SW 1271 (cell line): Measurements from ENCODE around the gene GDPD4.
A peak's percentile ranks its signal among the peaks of the same experiment; 100 is the strongest.

Source experiments
- DNase-seq, 2 experiments: peaks; one replicate each; lab custom pipeline; 2025; lab: John Stamatoyannopoulos, UW

The GDPD4 gene

DNA sequence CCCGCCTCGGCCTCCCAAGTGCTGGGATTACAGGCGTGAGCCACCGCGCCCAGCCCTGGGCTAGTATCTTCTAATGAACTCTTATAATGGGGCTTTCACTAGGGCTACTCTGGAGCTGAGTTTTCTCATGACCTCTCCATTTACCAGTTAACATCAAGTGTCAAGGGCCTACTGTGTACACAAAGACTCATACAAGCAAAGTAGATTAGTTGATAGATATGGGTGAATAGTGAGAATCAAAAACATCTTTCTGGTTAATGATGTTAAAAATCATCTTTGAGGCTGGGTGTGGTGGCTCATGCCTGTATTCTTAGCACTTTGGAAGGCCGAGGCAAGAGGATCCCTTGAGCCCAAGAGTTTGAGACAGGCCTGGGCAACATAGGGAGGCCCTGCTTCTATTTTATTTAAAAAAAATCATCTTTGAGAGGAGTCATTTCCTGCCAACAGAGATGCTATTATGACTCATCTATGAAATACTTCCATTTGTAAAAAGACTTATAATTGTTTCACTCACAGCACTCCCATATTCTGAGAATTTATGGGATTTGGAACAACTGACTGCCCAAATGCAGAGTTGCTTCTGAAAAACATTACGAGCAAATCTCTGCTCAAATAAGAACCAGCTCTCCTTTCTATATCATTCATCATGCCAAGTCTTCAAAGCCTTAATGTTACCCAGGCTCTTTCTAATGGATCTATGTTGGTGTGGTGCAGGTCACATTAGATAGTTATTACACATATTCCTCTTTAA, 57.0 kb downstream of the GDPD4 start:
- DNase-seq: peak; percentile 32 to 75

DNA sequence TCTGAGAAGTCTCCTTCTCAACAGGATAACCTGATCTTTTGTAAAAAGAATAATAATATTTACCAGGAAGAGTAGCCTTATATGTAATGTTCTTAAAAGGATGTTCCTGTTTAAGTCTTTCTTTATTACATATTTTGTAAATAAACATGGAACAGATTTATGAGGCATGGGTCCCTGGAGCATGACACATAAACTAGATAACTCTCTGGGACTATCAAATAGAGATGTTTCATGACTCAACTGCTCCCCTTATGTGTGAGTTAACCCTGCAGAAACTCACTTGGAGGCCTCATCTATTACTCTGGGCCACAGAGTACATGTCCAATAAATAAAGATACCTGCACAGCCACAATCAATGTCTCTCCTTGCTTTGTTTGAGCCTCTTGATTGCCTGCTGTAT, 64.6 kb downstream of the GDPD4 start:
- DNase-seq: no peak

DNA sequence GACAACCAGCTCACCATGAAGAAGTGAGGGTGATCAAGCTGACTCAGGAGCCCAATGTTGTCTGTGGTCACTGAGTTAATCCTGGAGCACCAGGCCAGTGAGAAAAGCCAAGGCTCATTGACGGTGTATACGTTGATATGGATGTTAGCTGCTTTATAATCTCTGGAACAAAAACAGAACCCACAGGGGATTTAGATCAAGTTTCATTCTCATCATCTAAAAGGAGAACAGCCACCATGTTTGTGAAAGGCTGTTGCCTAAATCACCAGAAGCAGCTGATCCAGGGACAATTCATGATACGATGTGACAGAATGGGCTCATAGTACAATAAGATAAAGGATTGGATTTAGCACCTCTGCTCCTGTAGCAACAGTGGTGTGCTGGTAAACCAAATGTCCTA, 68.5 kb downstream of the GDPD4 start:
- DNase-seq: no peak

DNA sequence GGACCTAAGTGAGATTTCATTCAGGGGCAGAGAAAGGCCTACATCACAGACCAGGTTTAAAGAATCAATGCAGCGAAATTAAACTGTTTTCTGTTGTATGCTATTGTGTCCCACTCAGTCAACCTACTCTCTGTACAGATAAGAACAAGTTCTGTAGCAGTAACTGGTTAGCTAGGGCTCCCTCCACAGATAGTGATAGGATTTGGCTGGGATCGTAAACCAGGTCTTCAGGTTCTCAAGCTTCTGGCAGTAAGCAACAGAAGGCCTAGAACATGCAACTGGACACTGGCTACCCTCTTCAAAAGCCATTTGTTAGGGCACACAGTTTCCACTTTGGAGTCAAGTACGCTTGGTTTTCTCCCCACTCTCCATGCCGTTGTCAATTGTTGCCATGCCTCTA, 69.2 kb downstream of the GDPD4 start:
- no peak for DNase-seq

DNA sequence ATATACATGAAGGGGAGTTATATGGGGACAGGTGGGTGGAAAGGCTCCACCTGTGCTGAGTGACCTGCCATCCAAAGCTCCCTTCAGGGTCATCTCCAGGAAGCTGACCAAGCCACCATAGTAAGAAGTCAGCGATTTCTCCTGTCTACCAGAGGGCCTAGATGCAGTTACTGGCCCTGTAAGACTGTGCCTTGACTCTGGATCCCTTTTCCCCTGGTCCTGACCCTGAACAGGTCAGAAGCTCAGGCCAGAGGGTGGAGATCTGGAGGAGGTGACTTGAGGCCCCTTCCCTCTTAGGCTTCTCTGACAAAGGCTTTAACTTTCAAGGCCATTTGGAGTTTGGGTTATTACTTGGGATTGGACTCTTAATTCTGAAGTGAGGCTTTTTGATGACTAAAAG, 69.7 kb downstream of the GDPD4 start:
- DNase-seq: no peak

DNA sequence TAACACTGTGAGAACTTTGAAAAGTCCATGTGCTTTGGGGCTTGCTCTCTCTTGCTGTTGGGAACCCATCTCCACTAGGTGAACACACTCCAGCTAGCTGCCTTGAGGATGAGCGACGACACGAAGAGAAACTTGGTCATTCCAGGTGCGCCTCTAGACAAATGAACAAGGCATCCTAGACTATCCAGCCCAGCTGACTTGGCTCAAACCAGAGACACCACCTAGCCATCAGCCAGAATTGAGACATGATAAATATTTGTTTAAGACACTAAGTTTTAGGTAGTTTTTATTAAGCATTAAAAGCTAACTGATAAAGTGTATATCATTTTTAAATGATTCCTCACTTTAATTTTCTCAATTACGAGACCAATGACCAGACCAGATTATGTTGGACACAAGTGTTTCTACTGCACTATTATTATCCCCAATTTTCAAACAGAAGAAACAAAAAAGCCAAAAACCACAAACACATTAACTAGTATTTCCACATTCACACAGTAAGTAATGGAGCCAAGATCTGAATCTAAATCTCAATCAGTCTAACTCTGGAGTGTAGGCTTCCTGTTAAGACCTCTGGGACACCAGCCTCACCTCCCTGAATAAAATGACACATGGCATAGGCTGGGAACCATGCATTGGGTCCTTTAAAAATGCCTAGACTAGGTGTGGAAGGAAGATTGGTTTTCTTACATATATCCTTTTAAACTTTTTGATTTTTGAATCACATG, 70.4 kb downstream of the GDPD4 start:
- DNase-seq: no peak

DNA sequence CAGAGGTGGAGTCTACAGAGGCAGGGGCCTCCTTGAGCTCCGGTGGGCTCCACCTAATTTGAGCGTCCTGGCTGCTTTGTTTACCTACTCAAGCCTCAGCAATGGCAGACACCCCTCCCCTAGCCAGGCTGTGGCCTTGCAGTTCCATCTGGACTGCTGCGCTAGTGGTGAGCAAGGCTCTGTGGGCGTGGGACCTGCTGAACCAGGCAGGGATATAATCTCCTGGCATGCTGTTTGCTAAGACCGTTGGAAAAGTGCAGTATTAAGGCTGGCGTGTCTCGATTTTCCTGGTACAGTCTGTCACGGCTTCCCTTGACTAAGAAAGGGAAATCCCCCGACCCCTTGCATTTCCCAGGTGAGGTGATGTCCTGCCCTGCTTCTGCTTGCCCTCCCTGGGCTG, 77.7 kb downstream of the GDPD4 start:
- DNase-seq: no peak

DNA sequence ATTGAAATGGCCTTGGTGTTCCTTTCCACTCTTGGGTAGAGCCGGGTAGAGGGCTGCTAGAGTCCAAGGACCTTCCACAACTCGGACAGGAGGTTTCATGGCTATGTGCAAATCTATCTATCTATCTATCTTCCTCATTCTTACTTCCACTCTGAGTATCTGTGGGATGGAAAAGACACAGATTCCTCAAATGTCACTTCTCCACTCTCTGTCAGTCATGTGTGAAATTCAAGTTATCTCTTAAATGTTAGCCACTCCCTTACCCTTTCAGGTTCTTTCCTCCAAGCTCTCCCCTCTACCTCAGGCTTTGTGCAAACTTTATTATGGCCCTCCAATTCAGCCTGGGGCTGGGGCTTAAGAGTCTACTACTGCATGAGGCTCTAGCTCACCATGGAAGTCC, 84.3 kb downstream of the GDPD4 start:
- DNase-seq: no peak

DNA sequence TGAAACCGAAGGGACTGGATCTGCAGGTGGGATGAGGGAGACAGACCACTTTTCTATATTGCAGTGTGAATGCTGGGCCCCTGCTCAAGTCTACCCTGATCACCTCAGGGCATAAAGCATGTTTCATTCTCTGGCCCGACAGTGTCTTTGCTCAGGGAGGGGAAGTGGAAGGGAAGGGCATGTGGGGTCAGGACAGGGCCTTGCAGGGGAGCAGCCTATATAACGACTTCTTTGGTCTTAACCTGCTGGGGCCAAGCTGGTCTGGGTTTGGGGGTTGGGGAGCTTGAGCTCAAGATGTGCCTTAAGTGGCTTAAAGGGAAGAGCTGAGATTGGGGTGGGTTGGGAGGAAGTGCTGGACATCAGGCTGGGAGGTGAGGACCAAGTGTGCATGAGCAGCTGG, 86.4 kb downstream of the GDPD4 start:
- DNase-seq: no peak

DNA sequence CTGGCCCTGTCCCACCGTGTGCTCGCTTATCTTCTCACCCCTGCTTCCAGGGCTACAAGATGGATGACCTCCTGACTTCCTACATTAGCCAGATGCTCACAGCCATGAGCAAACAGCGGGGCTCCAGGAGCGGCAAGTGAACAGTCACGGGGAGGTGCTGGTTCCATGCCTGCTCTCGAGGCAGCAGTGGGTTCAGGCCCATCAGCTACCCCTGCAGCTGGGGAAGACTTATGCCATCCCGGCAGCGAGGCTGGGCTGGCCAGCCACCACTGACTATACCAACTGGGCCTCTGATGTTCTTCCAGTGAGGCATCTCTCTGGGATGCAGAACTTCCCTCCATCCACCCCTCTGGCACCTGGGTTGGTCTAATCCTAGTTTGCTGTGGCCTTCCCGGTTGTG, 86.9 kb downstream of the GDPD4 start:
- no peak for DNase-seq

DNA sequence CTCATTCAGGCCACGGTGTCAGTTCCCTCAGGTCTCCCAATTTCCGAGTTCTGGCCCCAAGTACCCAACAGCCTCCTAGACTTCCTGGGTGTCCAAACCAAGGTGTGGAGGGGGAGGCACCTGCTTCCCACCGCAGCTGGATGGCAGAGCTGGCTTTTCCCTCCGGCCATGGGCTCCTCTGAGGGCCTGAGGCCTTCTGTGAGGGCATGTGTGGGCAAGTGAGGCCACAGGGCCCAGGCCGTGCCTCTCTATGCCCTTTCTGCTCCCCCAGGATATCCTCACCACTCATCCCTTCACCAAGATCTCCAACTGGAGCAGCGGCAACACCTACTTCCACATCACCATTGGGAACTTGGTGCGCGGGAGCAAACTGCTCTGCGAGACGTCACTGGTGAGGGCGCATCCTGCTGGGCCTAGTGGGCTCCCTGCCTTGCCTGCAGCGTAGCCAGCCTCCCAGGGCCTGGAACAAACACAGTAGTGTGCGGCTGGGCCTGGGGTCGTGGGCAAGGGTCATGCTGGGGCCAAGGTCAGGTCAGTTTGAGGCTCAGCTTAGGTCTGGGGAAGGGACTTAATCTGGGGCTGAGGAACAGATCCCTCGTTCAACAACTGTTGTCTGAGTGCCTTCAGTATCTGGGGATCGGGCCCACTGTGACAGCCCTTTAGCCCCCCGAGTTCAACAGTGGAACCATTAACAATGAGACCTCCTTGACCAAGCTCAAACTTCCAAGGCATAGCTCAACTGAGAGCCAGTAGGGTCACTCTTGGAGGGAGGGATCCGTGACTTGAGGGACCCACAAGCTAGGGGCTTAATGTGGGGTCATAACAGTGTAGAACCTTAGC, 87.7 kb downstream of the GDPD4 start:
- no peak for DNase-seq

DNA sequence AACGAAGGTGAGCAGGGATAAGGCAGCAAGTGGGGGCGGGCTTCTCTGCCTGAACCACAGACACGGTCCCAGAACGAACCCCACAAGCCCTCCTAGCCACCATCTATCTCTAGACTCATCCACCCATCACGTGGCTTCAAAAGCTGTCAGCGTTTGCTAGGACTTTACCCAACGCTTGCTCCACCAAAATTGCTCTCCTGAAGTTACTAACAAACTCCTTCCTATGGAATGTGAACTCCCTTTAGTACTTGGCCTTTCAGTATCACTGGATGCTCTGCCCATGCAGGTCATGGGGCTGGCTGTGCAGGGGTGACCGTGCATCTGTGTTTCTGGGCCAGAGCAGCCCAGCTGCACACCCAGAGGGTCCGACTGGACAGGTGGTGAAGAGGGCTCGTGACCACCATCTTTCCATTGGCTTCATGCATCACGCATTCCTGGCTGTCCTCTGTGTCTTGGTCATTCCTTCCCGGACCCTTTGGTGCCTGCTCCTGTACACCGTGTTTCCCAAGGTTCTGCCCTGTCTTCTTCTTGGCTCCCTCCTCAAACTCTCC, 88.4 kb downstream of the GDPD4 start:
- DNase-seq: no peak

DNA sequence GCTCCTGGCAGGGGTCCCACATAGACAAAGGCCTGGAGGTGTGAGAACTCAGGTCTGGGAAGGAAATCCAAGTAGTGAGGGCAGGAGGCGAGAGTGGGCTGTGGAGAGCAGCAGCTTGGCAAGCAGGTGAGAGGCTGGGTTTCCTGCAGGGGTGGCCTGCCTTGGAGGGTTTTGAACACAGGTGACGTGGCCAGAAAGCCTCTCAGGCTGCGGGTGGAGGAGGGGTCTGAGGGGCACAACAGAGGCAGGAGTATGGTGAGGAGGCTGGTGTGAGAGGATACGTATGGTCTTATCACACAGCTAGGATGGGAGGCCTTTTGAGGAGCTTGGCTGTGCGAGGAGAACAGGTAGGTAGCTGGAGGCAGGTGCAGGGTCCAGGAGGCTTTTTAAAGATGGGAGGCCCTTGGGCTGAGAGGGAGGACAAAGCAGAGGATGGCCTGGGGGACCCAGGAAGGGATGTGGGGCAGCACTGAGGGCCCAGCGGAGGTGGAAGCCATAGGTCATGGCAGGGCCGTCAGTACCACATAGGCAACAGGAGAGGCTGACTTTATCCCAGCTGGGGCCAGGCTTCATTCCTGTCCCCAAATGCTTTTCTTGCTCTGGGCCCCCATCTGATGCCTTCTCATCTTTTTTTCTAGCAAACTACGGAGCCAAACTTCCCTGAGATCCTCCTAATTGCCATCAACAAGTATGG, 89.0 kb downstream of the GDPD4 start:
- DNase-seq: no peak

DNA sequence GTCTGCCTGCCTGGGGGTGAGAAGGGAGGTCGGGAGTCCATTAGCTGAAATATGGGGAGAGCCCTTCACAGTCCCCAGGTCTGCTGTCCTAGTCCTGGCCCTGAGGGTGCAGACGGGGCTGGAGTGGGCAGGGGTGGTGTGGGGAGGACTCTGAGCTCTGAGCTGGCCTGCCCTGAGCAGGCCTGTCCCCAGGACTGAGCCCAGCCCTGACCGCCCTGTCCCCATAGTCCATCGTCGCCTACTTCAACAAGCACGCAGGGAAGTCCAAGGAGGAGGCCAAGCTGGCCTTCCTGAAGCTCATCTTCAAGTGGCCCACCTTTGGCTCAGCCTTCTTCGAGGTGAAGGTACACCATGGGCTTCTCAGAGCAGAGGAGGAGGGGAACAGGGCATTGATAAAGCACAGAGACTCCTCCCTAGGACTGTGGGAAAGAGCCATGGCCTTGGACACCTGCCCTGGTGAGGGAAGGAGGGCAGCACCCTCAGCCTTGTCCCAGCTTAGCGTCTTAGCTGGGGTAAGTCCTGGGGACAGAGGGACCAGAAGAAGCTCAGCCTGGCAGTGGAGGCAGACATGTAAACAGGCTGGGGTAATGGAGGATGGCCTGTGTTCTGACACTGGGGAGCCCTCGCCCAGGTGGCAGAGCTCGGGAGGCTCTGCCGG, 89.8 kb downstream of the GDPD4 start:
- DNase-seq: no peak

DNA sequence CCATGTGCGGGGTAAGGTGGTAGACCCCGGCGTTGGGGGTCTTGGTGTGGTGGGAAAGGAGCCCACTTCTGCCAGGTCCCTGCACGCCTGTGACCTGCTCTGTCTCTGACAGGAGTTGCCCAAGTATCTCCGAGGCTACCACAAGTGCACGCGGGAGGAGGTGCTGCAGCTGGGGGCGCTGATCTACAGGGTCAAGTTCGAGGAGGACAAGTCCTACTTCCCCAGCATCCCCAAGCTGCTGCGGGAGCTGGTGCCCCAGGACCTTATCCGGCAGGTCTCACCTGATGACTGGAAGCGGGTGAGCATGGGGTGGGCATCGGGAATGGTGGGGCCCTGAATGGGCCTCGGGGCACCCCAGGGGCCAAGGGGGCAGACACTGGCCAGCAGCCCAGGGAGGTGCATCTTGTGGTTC, 90.4 kb downstream of the GDPD4 start:
- no peak for DNase-seq

DNA sequence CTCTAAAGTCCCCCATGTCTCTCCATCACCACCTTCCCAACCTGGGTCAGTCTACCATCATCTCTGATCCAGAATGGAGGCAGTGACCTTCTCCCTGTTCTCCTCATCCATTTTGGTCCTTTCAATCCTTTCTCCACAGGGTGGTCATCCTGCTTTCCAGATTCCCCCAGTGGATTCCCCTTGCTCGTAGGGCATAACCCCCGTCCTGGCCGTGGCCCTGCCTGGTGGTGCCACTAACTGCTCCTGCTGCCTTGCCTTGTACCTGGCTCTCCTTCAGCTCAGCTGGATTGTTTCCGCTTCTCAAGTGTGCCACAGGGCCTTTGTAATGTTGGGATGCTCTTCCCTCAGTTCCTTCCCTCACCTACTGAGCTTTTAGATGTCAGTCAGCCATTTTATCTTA, 91.8 kb downstream of the GDPD4 start:
- DNase-seq: no peak

DNA sequence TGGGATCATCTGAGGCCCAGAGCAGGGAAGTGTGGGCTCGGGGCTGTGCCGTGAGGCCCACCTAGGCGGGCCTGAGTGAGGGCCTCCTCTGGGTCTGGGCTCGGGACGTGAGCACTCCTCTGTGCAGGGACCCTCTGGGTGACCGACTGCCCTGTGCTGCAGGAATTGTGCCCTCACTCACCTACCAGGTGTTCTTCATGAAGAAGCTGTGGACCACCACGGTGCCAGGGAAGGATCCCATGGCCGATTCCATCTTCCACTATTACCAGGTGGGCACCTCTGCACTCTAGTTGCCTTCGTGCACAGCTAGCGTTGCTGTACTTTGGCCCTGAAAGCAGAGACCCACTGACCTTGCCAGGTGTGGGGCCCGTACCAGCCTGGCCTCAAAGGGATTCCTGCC, 93.0 kb downstream of the GDPD4 start:
- no peak for DNase-seq

DNA sequence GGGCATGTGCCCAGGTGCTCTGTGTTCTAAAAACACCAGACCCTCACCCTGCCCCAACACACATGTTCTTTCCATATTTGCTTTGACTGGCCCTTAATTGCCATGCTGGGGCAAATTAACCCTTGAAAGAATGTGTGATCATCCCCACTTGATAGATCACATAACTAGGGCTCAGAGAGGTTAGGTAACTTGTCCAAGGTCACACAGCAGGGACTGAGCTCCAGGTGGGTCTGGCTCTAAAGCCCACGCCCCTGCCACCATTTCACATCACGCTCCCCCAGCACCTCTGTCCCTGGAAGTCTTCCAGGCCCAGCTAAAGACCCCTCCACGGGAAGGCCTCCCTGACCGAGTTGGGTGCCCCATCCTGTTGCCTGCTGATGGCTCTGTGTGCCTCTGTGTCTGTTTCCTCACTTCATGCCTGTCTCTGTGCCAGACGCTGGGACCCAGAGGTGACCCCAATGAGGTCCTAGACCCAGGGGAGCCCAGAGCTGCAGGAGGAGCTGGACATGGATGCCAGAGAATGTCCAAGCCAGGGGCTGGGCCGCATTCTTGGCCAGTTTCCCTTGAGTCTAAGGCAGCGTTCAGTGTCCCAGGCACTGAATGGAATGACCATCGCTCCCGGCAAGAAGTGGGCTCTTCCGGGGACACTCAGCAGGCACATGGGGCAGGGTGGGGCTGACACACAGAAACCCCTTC, 93.7 kb downstream of the GDPD4 start:
- no peak for DNase-seq

DNA sequence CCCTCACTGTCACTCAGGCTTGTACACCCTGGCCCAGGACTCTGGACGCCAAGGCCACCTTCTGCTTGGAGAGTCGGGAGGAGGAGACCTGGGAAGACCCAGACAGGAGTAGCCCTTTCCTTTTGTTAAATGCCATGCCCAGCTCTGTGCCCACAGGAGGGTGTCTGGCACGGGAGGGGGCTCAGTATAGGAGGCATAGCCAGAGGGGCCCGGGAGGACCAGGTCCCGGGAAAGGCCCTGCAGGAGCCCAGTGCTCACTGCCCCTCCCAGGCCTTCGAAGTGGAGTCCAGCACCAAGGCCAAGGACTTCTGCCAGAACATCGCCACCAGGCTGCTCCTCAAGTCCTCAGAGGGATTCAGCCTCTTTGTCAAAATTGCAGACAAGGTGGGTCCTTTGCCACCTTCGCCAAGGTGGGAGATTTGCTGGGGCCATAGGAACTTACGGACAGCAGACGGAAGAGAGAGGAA, 94.4 kb downstream of the GDPD4 start:
- no peak for DNase-seq

DNA sequence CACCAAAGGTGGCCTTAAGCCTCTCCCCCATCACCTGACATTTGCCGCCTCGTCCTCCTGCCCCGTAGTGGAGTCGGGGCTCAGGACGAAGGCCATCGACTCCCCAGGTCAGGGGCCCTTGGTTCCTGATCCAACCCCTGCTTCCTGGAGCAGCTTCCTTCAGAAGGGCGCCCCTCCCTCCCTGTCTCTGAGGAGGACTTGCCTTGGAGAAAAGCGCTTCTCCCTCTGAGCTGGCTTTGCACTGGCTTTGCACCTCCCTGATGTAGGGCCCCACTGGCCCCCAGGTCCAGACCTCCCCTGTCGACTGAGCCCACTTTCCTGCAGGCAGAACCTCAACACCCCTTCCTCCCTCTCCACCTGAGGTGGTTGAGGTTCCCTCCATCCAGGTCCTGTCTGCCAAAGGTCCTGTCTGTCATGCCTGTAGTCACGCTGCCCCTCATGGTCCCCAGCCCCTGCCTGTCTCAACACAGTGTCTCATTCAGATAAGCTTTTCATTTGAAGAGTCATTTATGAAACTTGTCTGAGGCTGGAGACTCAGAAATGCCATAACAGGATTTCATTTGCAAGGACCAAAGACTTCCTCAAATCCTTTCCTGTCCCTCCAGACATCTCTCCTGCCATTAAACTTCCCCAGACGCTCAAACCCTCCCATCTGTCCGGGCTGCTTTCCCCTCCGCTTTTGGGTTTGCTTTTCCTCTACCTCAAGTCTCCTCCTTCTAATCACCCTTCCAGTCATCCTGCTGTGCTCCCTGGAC, 95.0 kb downstream of the GDPD4 start:
- no peak for DNase-seq
